HepG2 (cell line): ENCODE results near the gene CIAO2B. TPM values are rescaled to one million over a fixed set of nuclear protein-coding genes. Genes with fewer than 3 reads are reported as not detected.

Source experiments
- ATAC-seq: fragments of 200-7000 bp; cut with Tn5 transposase; 3 replicates; pipeline ENCODE4 v1.9.1; 2020; ENCODE audit warnings: mild to moderate bottlenecking, moderate library complexity
- BruUV-seq: library from RNA; stranded (reverse); fragments of 400-500 nt; replicated peaks from 2 replicates; lab custom pipeline; 2021; lab: Mats Ljungman, UMichigan
- CTCF ChIA-PET: fragments of 300-600 bp; formaldehyde crosslinking; extraction: SDS; loops from one replicate; lab custom pipeline; 2021; ENCODE audit warnings: low total read pairs, inconsistent platforms, low intra/inter-chr PET ratio; lab: Yijun Ruan, JAX
- POLR2A ChIA-PET: fragments of 350-600 bp; sonication (Branson Sonifier 250); formaldehyde crosslinking; loops from one replicate; lab custom pipeline; 2020; ENCODE audit warnings: antibody characterized with exemption, inconsistent platforms; lab: Yijun Ruan, JAX
- DNase-seq: peaks from one replicate; pipeline ENCODE4 v3.0.0-alpha.2; 2015; ENCODE audit warnings: low spot score
- FAIRE-seq: peaks from 3 replicates; lab custom pipeline; 2011; peaks lifted over from hg19 to GRCh38; lab: Jason Lieb, UNC
- H2AFZ ChIP-seq: one replicate; pipeline ENCODE4 v1.6.1; 2011; ENCODE audit warnings: low read length, inconsistent platforms
- H3K27ac ChIP-seq: fragments of 300-600 bp; 3 replicates; pipeline ENCODE4 v1.8.0; 2011; ENCODE audit warnings: mixed run types, mild to moderate bottlenecking, mixed read lengths, low read length, inconsistent platforms; ENCODE audit not compliant: insufficient read depth; ENCODE audit errors: extremely low read length
- H3K27me3 ChIP-seq, 2 experiments: fragments of 200-600 bp in 1 of 2; 2 replicates in 1 of 2; 3 replicates in 1 of 2; pipeline versions ENCODE4 v1.6.0 to v1.8.0; 2011; ENCODE audit warnings: low read length in 2 of 2, mild to moderate bottlenecking in 2 of 2, moderate library complexity in 2 of 2, inconsistent platforms in 1 of 2; ENCODE audit not compliant: insufficient read depth in 2 of 2, control insufficient read depth in 1 of 2
- H3K36me3 ChIP-seq, 2 experiments: fragments of 200-600 bp in 1 of 2; replicated peaks in 1 of 2; 2 replicates in 1 of 2; 3 replicates in 1 of 2; pipeline versions ENCODE4 v1.5.1 to v1.8.0; 2011; ENCODE audit warnings: low read length in 2 of 2, inconsistent platforms in 1 of 2; ENCODE audit not compliant: insufficient read depth in 2 of 2, control insufficient read depth in 1 of 2
- H3K4me1 ChIP-seq: 2 replicates; pipeline ENCODE4 v1.5.1; 2012; ENCODE audit warnings: low read length, inconsistent platforms; ENCODE audit not compliant: insufficient read depth
- H3K4me2 ChIP-seq: 2 replicates; pipeline ENCODE4 v1.6.0; 2011; ENCODE audit warnings: low read depth, low read length, inconsistent platforms
- H3K4me3 ChIP-seq, 3 experiments: fragments of 200-600 bp in 1 of 3; sonication (generic), shearing (Covaris generic) in 1 of 3; replicated peaks in 1 of 3; 2 replicates each; pipeline ENCODE4 v1.5.1; 2011 to 2016; ENCODE audit warnings: low read length in 3 of 3, inconsistent platforms in 2 of 3, low read depth in 2 of 3, mild to moderate bottlenecking in 2 of 3, control low read depth in 1 of 3, mixed read lengths in 1 of 3; ENCODE audit not compliant: insufficient read depth in 1 of 3
- H3K79me2 ChIP-seq: one replicate; pipeline ENCODE4 v1.6.1; 2011; ENCODE audit warnings: low read length, inconsistent platforms; ENCODE audit not compliant: insufficient read depth
- H3K9ac ChIP-seq: 2 replicates; pipeline ENCODE4 v1.6.0; 2011; ENCODE audit warnings: mild to moderate bottlenecking, low read depth, low read length, inconsistent platforms; ENCODE audit not compliant: insufficient read depth
- H3K9me3 ChIP-seq: 2 replicates; pipeline ENCODE4 v1.5.1; 2012; ENCODE audit warnings: mild to moderate bottlenecking, low read length
- H4K20me1 ChIP-seq: 2 replicates; pipeline ENCODE4 v1.6.0; 2011; ENCODE audit warnings: inconsistent platforms, mild to moderate bottlenecking, low read length, moderate library complexity; ENCODE audit not compliant: insufficient read depth
- CREB1 ChIP-seq, 2 experiments: fragments of 450-650 bp in 1 of 2; IDR thresholded peaks; 2 replicates each; pipeline ENCODE4 v1.6.1; 2016 to 2017; ENCODE audit warnings: control low read depth in 1 of 2, mild to moderate bottlenecking in 1 of 2, missing compliant biosample characterization in 1 of 2, missing genetic modification characterization in 1 of 2
- NFKB2 ChIP-seq: sonication (generic); formaldehyde crosslinking; IDR thresholded peaks from 2 replicates; pipeline ENCODE4 v1.4.0; 2020; ENCODE audit warnings: missing genetic modification reagents, borderline replicate concordance
- NKX3-1 ChIP-seq: sonication (generic); formaldehyde crosslinking; IDR thresholded peaks from 2 replicates; pipeline ENCODE4 v1.5.0; 2020; ENCODE audit warnings: missing genetic modification reagents
- ZSCAN31 ChIP-seq: sonication (generic); formaldehyde crosslinking; IDR thresholded peaks from 2 replicates; pipeline ENCODE4 v1.5.0; 2020; ENCODE audit warnings: low read depth, mild to moderate bottlenecking, missing genetic modification reagents
- WGBS: methylation state at CpG from one replicate; pipeline ENCODE4 v1.1.6; 2017; ENCODE audit warnings: low lambda C conversion rate; 5-methylcytosine and 5-hydroxymethylcytosine counted together
- in situ Hi-C: cut with HindIII; loops from 2 replicates; pipeline ENCODE4 v1.10.0; 2017; ENCODE audit warnings: low pct_unique_long_range_greater_than_20kb; ENCODE audit not compliant: extremely low pct_ligation_motif_present
- intact Hi-C: fragments of 100-400 bp; cut with micrococcal nuclease; formaldehyde crosslinking; loops from one replicate; pipeline ENCODE4 v1.10.0; 2022; ENCODE audit not compliant: unreplicated experiment
- polyA plus RNA-seq, 8 experiments: library from polyadenylated mRNA; depleted of rRNA in 3 of 8; stranded (reverse) in 7 of 8; unstranded in 1 of 8; fragments of >200 nt; fragmentation: Illumina TruSeq in 4 of 8; extraction: Trizol in 4 of 8; gene quantifications; 2 replicates each; pipeline versions ENCODE4 v1.2.1 to v1.2.3, GENCODE V29; 2011 to 2016; ENCODE audit warnings: low read depth in 4 of 8, missing spikeins in 1 of 8, mixed read lengths in 1 of 8; ENCODE audit not compliant: insufficient read depth in 1 of 8
- total RNA-seq, 5 experiments: library from RNA; depleted of rRNA; stranded (reverse); fragments of >200 nt; fragmentation: Illumina TruSeq; extraction: Trizol; gene quantifications; 2 replicates each; pipeline ENCODE4 v1.2.3, GENCODE V29; 2016; ENCODE audit warnings: low read depth in 1 of 5
- TF ChIP-seq, protein P1 (sequence below): sonication (generic); formaldehyde crosslinking; IDR thresholded peaks from 2 replicates; pipeline ENCODE4 v1.4.0; 2020; ENCODE audit warnings: mild to moderate bottlenecking, missing genetic modification reagents

Gene CIAO2B
- total and polyA plus RNA-seq, 2 of the 13 experiments (the other 11 are each of a cell fraction or from before 2014, with no cell fraction given), result 157 to 293 TPM

DNA sequence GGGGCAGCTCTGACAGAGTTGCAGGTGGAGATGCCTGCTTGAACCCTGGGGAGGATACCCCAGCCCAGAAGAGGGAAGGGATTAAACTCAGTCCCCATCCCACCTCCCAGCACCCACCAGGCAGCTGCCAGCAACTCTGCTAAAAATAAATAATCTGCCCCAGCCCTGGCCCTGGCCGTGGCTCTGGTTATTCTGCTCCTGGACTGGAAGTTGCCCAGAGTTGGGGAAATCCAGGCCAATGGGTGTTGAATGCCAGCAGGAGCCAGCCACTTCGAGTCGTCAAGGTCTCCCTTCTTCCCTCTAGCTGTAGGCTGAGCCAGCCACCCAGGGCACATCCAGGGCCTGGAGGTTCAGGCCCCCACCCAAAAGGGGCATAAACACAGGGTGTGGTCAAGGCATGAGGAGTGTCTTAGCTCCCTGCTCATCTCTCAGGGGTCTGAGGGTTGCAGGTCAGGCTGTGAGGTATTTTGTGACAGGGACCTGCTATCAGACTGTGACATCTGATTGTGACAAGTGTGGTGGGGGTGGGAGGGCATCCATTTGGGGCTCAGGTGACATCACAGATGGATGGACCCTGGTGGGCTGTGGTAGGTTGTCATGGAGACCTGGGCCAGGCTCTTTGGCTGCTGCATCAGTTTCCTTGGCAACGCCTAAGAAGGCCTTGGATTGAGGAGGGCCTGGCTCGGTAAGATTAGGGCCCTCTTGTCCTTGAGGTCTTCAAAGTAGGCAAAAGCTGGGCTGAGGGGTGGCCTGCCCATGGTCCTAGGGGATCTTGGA is 7.8 kb downstream of the CIAO2B start:
- DNase-seq, result no peak
- no peaks in the 10 kb centered on the region for H3K36me3 ChIP-seq
- H3K79me2 ChIP-seq, result no peaks in the 10 kb centered on the region
- H4K20me1 ChIP-seq, result no peaks in the 10 kb centered on the region
- CTCF ChIA-PET, result interaction anchor here (2.9 kb wide), 1 partner anchor 31 kb away, joined by 28 read pairs; no protein-coding TSS in a partner anchor
- no peak overlapping the region for H3K9ac ChIP-seq
- FAIRE-seq, result no peak
- in situ Hi-C loops, result no loop called here
- H3K27me3 ChIP-seq, result peaks cover 5 to 18% of the 10 kb centered on the region in 2 experiments; a peak in 4 of 5 replicates
- H3K27ac ChIP-seq, result no peak overlapping the region
- WGBS, result 62% methylated on average over 3 of the region's 5 CpGs
- POLR2A ChIA-PET, result interaction anchor here (0.8 to 3.8 kb wide), 3 partner anchors 8 to 26 kb away, joined by 4 to 23 read pairs (median 16); partner anchors contain the start of gene CIAO2B
- H2AFZ ChIP-seq, result no peak overlapping the region
- H3K4me3 ChIP-seq, result no peak overlapping the region
- no peak overlapping the region for H3K4me2 ChIP-seq
- intact Hi-C loops, result no loop called here
- ATAC-seq, result no peak; the same call in 2 of the 3 replicates
- peaks cover 48% of the 10 kb centered on the region for H3K4me1 ChIP-seq
- no peaks in the 10 kb centered on the region for H3K9me3 ChIP-seq
- BruUV-seq, result no TSS peak
- TF ChIP-seq NKX3-1 (CRISPR knock-in tag) (no peak), CREB1 (IDR thresholded peaks at IDR 0.05) (peak; percentile 53; the same call in 1 of the 2 replicates), CREB1 (CRISPR knock-in tag; IDR thresholded peaks at IDR 0.05) (no peak), ZSCAN31 (no peak), NFKB2 (CRISPR knock-in tag) (0 out of 2 replicates have a peak, but pooled peaks have one; percentile 13)
- TF ChIP-seq, protein P1, sequence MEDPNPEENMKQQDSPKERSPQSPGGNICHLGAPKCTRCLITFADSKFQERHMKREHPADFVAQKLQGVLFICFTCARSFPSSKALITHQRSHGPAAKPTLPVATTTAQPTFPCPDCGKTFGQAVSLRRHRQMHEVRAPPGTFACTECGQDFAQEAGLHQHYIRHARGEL, result 0 out of 2 replicates have a peak, but pooled peaks have one; percentile 23
